HG03039 (cell line): Measurements from ENCODE around the gene PBRM1.
"Not testable (repeated sequence)": the region's sequence is repeated elsewhere in the genome, so short reads cannot be mapped to it uniquely, and the experiment has no call there.

ENCODE experiments used
- ATAC-seq: cut with Tn5 transposase; IDR thresholded peaks from one replicate; pipeline ENCODE4 v1.9.1; 2021; ENCODE audit warnings: mild to moderate bottlenecking, moderate library complexity; ENCODE audit not compliant: unreplicated experiment

PBRM1 gene

GRCh38 chr3:52685709-52686691 lies at the start of gene PBRM1, which contains the start of gene GNL3:
Gene PBRM1 (minus strand): TSS chr3:52685913.
Gene GNL3 (plus strand): TSS chr3:52686032. CDS start chr3:52686093, 61 bp downstream.
- ATAC-seq, result peak; percentile 63

DNA sequence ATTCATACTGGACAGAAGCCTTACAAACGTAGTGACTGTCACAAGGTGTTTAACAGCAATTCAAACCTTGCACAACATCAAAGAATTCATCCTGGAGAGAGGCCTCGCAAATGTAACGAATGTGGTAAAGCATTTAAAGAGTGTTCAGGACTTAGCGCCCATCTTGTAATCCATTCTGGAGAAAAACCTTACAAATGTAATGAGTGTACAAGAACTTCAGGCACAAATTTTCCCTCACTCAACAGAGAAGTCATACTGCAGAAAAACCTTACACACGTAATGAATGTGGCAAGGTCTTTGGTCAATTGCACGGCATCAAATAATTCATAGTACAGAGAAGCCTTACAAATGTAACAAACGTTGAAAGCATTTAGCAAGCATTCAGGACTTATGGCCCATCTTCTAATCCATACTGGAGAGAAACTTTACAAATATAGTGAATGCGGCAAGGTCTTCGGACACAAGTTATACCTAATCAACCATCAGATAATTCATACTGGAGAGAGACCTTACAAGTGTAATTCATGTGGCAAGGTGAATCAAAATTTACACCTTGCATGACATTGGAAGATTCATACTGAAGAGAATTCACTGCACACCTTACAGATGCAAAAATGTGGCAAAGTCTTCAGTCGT lies 47.7 kb upstream of the PBRM1 start:
- no peak for ATAC-seq

DNA sequence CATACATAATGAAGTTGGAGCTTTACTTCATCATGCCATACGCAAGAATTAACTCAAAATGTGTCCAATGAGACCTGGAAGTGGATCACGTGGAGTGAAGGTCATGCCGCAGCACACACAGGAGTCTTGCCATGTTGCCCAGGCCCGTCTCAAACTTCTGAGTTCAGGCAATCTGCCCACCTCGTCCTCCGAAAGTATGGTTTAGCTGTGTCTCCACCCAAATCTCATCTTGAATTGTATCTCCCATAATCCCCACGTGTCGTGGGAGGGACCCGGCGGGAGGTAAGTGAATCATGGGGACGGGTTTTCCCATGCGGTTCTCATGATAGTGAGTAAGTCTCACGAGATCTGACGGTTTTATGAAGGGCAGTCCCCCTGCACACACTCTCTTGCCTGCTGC lies 45.9 kb upstream of the PBRM1 start:
- ATAC-seq, result no peak

DNA sequence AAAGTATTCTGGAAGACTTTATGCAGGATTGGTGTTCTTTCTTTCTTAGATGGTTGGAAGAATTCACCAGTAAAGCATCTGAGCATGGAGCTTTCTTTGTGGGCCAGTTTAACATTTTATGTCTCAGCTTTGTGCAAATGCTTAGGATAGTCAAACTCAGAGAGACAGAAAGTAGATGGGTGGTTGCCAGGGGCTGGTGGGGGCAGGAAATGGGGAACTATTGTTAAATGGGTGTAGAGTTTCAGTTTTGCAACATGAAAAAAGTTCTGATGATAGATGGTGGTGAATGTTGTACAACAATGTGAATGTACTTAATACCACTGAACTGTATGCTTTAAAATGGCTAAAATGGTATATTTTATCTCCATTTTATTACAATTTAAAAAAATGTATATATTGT lies 45.0 kb upstream of the PBRM1 start:
- no peak for ATAC-seq

DNA sequence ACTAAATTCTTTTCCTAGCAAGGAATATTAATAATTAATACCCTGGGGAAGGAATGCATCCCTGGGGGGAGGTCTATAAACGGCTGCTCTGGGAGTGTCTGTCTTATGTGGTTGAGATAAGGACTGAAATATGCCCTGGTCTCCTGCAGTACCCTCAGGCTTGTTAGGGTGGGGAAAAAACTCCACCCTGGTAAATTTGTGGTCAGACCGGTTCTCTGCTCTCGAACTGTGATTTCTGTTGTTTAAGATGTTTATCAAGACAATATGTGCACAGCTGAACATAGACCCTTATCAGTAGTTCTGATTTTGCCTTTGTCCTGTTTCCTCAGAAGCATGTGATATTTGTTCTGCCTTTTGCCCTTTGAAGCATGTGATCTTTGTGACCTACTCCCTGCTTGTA lies 43.0 kb upstream of the PBRM1 start:
- ATAC-seq, result not testable (repeated sequence)

DNA sequence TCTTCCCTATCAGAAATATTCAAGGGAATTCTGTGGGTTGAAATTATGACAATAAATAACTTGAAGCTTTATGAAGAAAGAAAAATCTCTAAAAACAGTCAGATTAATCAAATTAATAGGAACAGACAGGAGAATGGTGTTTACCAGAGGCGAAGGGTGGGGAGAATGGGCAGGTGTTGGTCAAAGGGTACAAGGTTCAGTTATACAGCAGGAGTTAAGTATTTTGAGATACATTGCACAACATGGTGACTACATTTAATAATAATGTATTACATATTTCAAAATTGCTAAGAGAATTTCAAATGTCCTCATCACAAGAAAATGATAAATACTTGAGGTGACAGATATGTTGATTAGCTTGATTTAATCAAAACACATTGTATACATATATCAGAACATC lies 38.8 kb upstream of the PBRM1 start:
- ATAC-seq, result no peak

- no peak for ATAC-seq
Measured at GRCh38 chr3:52723935-52724334, 38.2 kb upstream of the PBRM1 start.

DNA sequence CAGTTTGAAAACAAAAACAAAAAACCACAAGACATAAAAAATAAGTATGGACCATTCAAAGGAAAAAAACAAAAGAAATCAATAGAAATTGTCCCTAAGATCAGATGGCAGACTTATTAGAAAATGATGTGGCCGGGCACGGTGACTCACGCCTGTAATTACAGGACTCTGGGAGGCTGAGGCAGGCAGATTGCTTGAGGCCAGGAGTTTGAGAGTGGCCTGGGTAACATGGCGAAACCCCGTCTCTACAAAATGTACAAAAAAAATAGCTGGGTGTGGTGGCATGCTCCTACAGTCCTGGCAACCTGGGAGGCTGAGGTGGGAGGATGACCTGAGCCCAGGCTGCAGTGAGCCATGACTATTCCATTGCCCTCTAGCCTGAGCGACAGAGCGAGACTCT lies 36.8 kb upstream of the PBRM1 start:
- ATAC-seq, result no peak

DNA sequence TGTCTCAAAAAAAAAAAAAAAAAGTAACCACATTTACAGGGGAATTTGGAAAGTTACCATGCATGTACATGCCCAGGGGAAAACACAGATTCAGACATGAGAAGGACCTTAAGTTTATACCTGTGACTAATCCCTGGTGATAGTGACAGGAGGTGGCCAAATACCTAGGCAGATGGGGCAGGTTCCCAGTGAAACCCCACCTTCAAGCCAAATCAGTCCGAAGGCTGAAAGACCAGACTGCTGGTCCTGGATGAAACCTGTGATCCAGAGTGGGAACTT lies 36.0 kb upstream of the PBRM1 start:
- no peak for ATAC-seq

DNA sequence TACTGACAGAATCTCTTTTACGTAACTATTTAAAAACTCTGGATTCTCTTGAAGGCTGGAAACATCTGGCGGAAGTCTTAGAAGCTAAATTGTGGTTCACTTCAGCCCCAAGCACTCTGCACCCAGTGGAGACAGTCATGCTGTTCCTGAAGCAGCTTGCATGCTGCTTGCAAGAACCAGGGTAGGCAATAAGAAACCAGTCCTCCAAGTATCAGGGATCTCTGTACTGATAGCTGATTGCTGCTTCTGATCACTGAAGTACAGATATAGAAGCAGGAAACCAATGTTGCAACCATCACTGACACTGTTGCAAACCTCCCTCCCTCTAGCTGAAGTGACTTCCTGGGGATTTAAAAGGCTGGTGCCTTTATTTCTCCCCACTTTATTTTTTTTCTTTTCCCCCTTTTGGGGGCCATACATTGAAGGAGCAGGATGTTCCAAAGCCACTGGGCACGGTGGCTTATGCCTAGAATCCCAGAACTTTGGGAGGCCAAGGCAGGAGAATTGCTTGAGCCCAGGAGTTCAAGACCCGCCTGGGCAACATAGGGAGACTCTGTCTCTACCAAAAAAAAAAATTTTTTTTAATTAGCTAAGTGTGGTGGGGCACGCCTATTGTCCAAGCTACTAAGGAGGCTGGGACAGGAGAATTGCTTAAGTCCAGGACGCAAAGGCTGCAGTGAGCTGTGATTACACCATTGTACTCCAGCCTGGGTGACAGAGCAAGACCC lies 35.5 kb upstream of the PBRM1 start:
- no peak for ATAC-seq

GRCh38 chr3:52719618-52720017 lies 33.9 kb upstream of the PBRM1 start:
- no peak for ATAC-seq

- ATAC-seq, result no peak
Measured at GRCh38 chr3:52715714-52716305, 30.1 kb upstream of the PBRM1 start.

GRCh38 chr3:52714335-52715302 lies 28.9 kb upstream of the PBRM1 start:
- ATAC-seq, result no peak

GRCh38 chr3:52712291-52713212 lies 26.8 kb upstream of the PBRM1 start:
- no peak for ATAC-seq

GRCh38 chr3:52710512-52710911 lies 24.8 kb upstream of the PBRM1 start:
- no peak for ATAC-seq

DNA sequence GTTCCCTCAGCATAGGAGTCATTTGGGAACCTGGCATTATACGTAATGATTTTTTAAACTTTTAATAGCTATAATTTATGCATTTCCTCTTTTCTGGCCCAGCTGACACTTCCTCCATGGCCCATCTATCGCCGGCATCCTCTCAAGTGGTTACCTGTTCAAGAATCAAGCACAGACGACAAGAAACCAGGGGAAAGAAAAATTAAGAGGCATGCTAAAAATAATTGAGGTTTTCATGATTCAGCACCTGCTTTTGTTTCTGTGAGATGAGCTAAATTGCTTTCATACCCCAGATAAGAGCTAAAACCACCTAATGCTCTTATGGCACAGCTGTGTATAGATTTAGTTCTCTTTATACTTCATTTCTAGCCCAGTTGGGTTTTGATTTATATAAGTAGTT lies 21.9 kb upstream of the PBRM1 start:
- ATAC-seq, result no peak

DNA sequence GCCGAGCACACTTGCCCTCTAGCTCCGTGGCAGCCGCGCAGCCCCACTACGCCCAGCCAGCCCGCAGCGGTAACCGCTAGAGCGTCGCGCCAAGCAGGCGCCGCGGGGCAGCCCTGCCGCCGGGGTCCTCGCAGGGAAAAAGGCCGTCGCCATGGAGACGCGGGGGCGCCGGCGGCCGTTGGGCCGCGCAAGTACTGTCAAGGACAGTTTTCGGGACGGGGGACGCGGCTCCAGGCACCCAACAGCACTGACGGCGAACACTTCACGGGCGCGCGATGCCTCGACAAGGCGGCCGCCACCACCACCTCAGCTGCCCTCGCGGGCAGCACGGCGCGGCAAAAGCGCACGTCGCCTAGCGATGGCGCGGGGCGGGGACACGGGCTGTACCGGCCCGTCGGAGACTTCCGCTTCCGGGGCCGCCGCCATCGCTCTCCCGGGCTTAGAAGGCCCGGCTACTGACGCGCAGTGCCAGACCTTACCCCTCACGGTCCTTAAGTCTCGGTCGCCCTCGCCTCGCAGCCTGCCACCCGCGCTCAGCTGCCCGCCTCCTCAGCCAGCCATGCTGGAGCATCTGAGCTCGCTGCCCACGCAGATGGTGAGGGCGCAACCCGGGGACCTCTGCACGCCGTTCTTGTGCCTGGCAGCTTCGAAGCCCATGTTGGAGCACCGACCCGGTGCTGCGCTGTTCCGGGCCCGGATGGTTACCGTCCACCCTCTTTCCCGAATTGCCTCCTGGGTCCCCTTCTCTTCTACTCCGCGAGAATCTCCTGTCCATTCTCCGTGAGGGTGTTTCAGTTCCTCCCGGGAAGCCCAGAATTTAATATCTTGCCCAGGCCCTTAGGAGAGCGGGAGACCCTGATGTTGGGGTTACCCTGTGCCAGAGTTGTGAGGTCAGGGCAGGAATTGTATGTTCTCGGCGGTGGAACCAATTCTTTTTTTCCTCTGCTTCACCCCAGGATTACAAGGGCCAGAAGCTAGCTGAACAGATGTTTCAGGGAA lies 20.3 kb upstream of the PBRM1 start, which contains the start of the genes GLT8D1 and SPCS1:
GLT8D1 (minus strand) TSS at position 104 of the 999 bp plus-strand sequence. CDS start 5,331 bp downstream, outside the sequence.
SPCS1 (plus strand) TSS at position 419 of the 999 bp plus-strand sequence; CDS start at position 560, 141 bp downstream.
- ATAC-seq, result peak; percentile 85

DNA sequence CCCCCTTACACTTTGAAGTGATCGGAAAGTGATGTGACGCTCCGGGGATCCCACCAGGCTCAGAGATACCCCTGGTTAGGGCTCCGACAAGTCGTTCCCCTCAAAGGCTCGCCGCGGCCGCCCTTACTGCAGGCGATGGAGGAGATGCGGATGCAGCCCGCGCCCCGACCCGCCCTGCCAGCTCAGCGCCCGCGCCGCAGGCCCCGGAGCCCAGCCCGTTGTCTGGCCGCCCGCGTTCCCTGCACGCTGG lies 19.6 kb upstream of the PBRM1 start:
- ATAC-seq, result no peak
